Measurements from ENCODE around the gene AGPAT1. TPM values are rescaled to one million over a fixed set of nuclear protein-coding genes. Genes with fewer than 3 reads are reported as not detected.

Gene AGPAT1
- total and polyA plus RNA-seq, 2 of the 13 experiments (the other 11 are each of a cell fraction or from before 2014, with no cell fraction given): 51.3 to 139 TPM

DNA sequence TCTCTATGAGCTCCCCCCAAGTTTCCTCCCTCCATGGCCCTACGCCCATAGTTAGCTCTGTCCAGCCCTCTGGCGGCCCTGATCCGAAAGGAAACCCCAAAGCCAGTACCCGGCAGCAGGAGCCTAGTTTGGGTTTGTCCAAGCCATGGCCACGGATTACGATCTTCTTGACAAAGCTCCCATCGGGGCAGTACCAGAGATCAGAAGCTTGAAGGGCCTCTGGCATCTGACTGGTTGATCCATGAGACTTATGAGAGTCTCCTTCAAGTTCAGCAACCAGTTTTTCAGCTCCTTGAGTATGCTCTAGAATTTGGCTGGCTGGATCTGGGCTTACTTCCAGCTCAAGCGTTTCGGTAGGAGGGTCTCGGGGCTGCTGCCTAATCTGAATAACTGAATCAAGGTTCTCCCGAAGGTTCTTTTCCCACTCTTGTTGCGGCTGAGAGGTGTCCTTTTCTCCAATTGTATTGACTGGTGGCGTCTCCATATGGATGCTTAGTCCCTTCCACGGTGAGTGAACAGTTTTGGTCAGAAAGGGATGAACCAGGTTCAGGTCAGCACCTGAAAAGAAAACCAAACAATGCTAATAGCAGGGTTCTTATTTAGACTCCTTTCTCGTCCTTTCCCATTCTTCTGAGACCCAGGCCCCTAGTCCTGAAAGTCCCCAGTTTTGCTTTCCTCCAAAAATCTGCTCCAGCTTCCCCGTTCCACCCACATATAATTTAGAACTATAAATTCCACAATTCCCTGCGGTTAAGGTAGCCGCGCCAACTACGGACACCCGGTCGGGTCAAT, 46.4 kb downstream of the AGPAT1 start (continued):
- TF ChIP-seq ZNF607 (CRISPR knock-in tag; IDR thresholded peaks at IDR 0.05; ENCODE audit: borderline replicate concordance) (no peak), POLR2G (IDR thresholded peaks at IDR 0.05; ENCODE audit: low read depth, low read length) (no peak), ZNF317 (CRISPR knock-in tag; IDR thresholded peaks at IDR 0.05) (0 out of 2 replicates have a peak, but pooled peaks have one; percentile 34), MIER2 (CRISPR knock-in tag; IDR thresholded peaks at IDR 0.05) (0 out of 2 replicates have a peak, but pooled peaks have one; percentile 9), JUNB (CRISPR knock-in tag; IDR thresholded peaks at IDR 0.05; ENCODE audit: borderline replicate concordance) (no peak), CHD4 (IDR thresholded peaks at IDR 0.05; ENCODE audit: borderline replicate concordance, low read length) (no peak), ZC3H13 (CRISPR knock-in tag; IDR thresholded peaks at IDR 0.05) (no peak), ZFP62 (CRISPR knock-in tag; IDR thresholded peaks at IDR 0.05) (no peak), CHD2 (IDR thresholded peaks at IDR 0.05; ENCODE audit: low read depth, low read length) (no peak), SRY (CRISPR knock-in tag; IDR thresholded peaks at IDR 0.05) (0 out of 2 replicates have a peak, but pooled peaks have one; percentile 41), PTBP1 (IDR thresholded peaks at IDR 0.05; ENCODE audit: low read depth, low read length, poor library complexity, severe bottlenecking) (no peak), ZNF7 (CRISPR knock-in tag; IDR thresholded peaks at IDR 0.05) (no peak), ZBTB3 (CRISPR knock-in tag; IDR thresholded peaks at IDR 0.05; ENCODE audit: borderline replicate concordance, low read depth) (no peak), FOXM1 (CRISPR knock-in tag; IDR thresholded peaks at IDR 0.05) (no peak), ZNF234 (CRISPR knock-in tag; conservative IDR thresholded peaks at IDR 0.05) (no peak), GPN1 (CRISPR knock-in tag; IDR thresholded peaks at IDR 0.05; ENCODE audit: borderline replicate concordance) (no peak), NR2F2 (IDR thresholded peaks at IDR 0.05; ENCODE audit: borderline replicate concordance, low read depth) (no peak), ZBTB1 (CRISPR knock-in tag; IDR thresholded peaks at IDR 0.05; ENCODE audit: borderline replicate concordance) (no peak), ZNF792 (CRISPR knock-in tag; IDR thresholded peaks at IDR 0.05) (no peak)
- TF ChIP-seq, protein P1, sequence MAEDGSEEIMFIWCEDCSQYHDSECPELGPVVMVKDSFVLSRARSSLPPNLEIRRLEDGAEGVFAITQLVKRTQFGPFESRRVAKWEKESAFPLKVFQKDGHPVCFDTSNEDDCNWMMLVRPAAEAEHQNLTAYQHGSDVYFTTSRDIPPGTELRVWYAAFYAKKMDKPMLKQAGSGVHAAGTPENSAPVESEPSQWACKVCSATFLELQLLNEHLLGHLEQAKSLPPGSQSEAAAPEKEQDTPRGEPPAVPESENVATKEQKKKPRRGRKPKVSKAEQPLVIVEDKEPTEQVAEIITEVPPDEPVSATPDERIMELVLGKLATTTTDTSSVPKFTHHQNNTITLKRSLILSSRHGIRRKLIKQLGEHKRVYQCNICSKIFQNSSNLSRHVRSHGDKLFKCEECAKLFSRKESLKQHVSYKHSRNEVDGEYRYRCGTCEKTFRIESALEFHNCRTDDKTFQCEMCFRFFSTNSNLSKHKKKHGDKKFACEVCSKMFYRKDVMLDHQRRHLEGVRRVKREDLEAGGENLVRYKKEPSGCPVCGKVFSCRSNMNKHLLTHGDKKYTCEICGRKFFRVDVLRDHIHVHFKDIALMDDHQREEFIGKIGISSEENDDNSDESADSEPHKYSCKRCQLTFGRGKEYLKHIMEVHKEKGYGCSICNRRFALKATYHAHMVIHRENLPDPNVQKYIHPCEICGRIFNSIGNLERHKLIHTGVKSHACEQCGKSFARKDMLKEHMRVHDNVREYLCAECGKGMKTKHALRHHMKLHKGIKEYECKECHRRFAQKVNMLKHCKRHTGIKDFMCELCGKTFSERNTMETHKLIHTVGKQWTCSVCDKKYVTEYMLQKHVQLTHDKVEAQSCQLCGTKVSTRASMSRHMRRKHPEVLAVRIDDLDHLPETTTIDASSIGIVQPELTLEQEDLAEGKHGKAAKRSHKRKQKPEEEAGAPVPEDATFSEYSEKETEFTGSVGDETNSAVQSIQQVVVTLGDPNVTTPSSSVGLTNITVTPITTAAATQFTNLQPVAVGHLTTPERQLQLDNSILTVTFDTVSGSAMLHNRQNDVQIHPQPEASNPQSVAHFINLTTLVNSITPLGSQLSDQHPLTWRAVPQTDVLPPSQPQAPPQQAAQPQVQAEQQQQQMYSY (CRISPR knock-in tag; IDR thresholded peaks at IDR 0.05): 0 out of 2 replicates have a peak, but pooled peaks have one; percentile 17
- TF ChIP-seq, protein P2, sequence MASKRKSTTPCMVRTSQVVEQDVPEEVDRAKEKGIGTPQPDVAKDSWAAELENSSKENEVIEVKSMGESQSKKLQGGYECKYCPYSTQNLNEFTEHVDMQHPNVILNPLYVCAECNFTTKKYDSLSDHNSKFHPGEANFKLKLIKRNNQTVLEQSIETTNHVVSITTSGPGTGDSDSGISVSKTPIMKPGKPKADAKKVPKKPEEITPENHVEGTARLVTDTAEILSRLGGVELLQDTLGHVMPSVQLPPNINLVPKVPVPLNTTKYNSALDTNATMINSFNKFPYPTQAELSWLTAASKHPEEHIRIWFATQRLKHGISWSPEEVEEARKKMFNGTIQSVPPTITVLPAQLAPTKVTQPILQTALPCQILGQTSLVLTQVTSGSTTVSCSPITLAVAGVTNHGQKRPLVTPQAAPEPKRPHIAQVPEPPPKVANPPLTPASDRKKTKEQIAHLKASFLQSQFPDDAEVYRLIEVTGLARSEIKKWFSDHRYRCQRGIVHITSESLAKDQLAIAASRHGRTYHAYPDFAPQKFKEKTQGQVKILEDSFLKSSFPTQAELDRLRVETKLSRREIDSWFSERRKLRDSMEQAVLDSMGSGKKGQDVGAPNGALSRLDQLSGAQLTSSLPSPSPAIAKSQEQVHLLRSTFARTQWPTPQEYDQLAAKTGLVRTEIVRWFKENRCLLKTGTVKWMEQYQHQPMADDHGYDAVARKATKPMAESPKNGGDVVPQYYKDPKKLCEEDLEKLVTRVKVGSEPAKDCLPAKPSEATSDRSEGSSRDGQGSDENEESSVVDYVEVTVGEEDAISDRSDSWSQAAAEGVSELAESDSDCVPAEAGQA (IDR thresholded peaks at IDR 0.05; ENCODE audit: low read depth): 0 out of 2 replicates have a peak, but pooled peaks have one; percentile 8
- TF ChIP-seq, protein P2 (CRISPR knock-in tag; IDR thresholded peaks at IDR 0.05; ENCODE audit: borderline replicate concordance): no peak
